ENCODE results near the gene DPH1.

DPH1 gene

DNA sequence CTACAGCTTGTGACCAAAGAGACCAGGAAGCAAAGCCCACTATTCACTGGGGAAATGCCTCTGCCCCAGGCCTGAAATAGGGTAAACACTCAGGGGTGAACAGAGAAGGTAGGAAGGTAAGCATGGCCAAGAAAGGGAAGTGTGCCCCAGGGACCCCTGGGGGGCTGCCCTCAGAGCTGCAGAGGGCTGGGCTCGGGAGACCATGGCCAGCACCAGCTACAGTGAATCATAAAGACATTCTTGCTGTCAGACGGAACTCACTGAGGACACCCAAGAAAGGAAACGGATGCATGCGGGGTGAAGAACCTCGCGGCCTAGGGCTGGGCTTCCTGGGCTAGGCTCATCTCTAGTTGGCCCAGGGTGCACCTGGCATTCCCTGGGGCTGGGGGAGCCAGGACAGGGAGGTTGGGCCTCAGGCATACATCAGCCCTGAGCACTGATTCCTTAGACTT lies 34.6 kb downstream of the DPH1 start:
- DNase-seq, result no peak

DNA sequence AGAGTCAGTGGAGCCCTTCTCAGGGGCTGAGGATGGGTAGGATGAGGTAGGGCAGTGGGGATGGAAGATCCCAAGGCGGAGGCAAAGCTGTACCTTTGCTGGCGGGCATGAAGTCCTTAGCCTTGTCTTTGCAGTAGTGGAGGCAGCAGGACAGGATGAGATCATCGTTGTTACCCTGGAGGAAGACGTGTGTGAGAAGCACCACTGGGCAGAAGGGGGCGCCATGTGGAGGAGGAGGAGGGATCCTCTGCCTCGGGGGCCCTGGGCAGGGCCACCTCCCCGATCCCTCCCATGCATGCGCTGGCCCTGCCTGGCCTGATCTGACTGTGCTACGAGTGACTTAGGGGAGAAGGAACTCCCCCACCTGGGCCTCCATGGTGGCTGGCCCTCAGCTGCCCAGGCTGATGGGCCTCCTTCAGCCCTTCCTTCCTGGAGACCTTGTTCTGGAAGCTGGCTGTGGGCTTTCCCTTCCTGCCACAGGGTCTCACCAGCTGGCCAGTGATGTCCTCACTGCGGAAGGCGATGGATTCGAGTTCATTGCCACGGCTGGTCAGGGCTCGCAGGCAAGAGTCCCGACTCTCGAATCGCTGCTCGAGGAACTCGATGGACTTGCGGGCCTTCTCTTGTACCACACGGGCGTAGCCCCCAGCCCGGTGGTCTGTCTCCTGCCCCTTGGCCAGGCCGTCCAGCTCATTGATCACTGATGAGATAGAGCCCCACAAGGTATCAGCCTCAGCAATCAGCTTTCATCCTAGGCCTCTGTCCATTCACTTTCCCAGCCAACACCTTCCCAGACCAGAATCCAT lies 35.2 kb downstream of the DPH1 start:
- peak; percentile 21 to 41 (median 30) for DNase-seq

DNA sequence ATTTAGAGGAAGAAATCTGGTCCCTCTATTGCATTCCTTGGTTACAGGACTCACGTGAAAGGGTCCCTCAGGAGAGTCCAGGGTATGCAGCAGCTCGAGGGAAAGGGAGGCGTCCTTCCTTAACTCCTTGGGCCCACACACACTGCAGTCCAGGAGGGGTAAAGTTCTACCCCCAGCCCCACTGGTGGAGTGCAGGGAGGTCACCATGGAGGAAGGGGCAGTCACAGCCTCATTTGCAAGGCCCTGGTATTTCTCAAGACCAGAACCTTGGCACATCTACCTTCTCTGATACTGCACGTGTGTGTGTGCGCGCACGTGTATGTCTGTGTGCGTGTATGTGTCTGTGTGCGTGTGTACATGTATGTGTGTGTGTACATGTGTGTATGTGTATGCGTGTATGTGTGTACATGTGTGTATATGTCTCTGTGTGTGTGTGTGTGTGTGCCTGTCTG lies 36.0 kb downstream of the DPH1 start:
- DNase-seq, result no peak

DNA sequence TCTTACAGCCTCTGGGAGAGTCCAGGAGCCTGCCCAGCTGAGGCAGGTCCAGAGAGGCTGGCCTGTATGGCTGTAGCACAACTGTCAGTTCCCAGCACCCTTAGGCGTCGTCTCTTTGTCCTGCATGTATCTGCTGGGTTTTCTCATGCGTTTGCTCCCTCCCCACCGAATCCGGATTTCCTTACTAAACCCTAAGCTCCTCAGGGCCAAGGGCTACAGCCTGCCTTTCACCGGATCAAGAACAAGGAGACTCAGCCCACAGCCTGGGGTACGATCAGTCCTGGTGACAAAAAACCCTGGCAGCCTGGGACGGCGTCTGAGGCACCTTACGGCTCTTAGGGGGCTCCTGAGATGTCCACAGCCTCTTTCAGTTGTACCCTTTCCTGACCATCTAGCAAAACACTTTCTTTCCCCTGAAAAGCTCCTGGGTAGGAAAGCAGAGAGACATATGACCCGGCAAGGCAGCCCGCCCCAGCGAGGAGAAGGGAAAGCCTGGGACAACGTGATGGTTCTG lies 37.2 kb downstream of the DPH1 start:
- DNase-seq, result no peak

DNA sequence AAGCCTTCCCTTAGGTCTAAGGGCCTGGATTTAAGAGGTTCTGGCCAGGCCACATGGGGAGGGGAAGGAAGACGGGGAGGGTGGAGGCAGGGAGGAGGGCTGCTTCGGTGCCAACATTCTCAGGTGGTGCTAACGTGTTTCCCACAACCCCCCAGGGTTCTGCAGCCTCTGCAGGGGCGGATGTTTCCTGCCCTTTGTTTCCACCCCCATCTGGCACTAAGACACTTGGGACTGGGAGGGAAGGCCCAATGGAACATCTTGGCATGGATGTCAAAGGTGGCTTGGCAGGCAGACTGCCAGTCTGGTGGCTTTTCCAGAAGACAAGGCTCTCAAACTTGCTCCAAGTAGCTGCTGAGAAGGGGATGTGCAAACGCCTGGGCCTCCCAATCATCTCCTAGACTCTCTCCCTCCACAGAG lies 37.7 kb downstream of the DPH1 start:
- DNase-seq, result no peak

DNA sequence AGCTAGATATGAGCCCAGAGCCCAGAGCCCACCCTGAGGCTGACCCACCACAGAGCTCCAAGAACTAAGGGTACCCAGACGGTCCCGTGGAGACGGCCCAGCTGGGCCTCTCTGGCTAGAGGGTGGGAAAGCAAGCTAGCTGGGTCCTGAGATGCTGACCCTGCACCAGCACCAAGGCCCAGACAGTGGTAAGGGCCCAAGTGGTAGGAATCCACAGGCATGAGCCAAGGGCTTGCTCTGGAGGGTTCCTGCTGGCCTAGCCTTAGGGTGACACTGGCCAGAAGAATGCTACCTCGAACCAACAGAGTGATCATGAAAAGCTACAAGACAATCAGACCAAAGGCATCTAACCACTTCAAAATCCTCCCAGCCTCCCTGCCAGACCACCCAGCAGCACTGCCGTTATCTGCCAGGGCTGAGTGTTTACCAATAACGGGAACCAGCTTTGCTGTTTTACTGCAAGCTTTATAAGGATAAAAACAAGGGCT lies 38.1 kb downstream of the DPH1 start:
- no peak for DNase-seq

DNA sequence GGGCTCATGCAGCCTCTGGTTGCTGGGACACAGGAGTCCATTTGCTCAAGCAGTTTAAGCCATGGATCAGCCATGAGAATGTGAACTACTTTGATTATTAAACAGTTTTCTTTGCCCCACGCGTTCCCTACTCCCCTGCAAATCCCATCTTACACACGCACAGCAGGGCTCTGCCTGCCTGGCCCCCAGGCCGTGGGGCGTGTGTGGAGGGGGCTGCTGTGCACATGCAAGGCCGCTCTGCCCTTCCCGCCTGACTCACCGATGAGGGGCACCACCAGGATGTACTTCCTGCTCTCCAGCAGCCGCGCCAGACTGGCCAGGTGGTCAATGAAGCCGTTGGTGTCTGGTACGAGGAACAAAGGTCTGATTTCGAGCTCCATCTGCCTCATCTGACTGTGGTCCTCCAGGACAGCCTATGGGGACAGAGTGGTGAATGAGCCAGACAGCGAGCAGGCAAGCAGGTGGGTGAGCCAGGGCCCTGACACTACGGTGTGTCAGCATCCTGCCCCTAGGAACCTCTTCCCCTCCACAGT lies 38.6 kb downstream of the DPH1 start:
- DNase-seq, result no peak

DNA sequence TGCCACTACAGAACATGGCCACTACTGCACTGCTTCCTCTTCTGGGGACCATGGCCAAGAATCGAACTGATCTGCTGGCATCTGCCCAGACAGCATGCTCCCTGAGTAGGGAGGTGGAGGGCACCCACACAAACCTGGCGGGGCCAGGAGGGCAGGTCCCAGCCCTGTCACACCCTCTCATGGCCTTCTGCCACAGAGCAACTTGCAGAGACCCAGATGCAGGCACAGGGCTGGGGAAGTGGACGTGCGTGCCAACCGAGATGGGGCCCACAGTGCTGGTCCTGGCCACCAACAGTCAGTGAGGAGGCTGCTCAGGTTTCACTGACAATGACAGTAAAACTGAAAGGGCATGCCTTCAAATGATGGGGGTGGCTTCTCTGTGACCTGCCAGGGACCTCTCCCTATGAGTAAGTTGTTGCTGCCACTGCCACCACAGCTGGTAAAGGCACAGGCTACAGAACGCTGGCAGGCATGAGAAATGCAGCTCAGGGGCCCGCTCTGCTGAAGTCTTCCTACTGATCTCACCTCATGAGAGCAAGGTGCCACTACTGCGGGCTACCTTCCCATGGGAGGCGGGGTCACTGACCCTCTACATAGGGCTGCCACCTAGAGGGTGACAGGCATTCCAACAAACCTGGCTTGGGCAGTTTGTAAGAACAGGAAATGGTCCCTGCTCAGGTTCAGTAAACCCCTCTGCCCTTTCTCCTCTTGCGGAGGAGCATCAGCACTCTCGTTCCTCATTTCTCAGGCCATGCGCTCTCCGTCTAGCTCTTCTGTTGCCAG lies 40.5 kb downstream of the DPH1 start:
- peak in 2 of 4 experiments; percentile 35 to 46 for DNase-seq

DNA sequence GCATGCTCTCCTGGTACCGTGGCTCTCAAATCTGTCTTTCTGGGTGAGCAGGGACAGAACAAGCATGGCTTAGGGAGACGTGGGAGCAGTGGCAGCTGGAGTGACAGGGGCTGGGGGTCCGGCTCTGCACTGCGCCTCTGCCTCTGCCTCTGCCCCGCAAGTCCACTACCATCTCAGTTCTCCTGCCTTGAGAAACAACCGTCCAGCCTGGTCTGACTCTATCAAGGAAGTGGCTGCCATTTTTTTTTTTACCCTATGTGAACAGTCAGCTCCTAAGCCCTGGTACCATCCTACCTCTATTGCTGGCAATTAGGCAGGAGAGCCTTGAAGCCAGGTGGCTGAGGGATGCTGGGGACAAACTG lies 41.1 kb downstream of the DPH1 start:
- DNase-seq, result no peak

DNA sequence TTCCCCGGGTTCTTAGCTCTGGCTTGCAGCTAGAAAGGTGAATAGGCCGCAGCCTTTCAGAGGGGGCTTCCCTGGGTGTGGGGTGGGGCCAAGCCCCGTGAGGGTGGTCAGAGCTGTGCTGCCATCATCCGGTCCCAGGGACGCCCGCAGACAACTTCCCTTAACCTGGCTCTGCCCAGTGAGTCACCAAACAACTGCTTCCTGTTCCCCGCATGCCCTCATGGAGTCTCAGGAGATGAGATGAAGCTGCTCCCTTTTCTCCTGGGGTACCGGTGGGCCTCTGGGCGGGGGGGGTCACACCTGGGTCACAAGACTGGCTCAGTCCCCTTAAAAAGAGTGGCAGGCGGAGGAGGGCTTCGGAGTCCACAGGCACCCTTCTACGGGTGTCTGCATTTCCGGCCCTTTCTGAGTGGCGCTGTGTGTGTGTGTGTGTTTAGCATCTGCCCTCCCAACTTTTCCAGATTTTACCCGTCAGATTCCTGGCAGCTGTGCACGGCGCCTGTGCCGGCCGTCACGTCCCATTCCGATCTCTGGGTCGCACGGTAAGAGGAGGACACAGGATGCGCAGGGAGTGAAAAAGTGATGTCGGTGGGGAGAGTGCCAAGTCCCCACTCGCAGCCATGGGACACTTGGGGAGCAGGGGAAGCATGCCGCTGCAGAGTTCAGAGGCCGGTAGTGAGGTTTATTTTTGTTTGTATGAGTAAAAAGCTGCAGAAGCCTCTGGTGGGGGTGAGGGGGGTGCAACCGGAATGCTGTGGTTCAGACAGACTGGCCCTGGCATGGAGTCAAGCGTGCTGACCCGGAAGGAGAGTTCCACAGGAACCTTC lies 41.7 kb downstream of the DPH1 start:
- no peak for DNase-seq

DNA sequence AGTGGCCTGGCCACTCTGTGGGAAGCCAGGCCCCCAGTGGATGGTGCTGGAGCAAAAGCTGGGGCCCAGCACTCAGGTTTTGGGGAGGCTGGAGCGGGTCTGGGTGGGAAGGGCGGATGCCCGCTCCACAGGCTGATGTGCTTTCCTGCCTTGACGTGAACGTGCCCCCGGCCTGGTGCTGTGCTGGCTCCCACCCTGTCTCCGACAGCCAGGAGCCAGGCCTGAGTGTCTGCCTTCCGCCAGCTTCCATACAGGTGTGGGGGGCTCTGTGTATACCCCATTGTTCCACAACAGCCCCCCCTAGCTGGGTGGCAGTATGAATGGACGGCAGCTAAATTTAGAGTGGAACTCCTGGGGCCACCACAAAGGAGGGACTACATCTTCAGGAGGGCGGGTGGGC lies 45.0 kb downstream of the DPH1 start:
- DNase-seq, result no peak

DNA sequence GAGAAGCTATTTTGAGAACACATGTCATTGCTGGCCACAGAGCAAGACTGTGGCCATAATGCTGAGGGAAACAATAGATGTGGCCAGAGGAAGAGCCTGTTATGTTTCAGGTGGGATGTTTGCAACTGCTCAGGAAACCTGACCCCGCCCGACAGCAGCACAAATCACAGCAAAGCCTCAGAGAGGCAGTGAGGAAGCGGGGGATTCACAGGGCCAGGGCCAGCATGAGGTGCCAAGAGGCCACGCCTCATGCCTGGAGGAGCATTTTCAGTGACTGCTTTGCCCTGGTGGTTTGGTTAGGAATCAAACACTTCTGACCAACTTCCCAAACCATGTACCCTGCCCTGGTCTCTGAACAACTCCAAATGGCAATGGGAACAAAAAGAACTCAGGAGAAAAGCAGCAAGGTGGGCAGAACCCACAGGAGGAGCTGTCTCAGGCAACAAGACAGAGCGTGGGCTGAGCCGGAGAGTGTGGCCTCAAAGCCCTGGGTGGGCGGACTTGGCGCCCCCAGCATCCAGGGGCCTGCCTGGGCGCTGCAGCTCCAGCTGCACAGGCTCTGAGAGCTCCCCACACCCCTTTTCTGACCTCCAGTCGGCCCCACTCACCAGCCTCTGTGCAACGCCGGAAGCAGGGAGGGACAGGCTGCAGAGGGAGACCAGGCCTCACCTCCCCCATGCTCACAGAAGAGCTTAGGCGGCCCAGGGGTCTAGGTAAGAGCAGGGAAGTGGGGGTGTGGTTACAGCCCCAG lies 45.6 kb downstream of the DPH1 start:
- DNase-seq, result no peak

DNA sequence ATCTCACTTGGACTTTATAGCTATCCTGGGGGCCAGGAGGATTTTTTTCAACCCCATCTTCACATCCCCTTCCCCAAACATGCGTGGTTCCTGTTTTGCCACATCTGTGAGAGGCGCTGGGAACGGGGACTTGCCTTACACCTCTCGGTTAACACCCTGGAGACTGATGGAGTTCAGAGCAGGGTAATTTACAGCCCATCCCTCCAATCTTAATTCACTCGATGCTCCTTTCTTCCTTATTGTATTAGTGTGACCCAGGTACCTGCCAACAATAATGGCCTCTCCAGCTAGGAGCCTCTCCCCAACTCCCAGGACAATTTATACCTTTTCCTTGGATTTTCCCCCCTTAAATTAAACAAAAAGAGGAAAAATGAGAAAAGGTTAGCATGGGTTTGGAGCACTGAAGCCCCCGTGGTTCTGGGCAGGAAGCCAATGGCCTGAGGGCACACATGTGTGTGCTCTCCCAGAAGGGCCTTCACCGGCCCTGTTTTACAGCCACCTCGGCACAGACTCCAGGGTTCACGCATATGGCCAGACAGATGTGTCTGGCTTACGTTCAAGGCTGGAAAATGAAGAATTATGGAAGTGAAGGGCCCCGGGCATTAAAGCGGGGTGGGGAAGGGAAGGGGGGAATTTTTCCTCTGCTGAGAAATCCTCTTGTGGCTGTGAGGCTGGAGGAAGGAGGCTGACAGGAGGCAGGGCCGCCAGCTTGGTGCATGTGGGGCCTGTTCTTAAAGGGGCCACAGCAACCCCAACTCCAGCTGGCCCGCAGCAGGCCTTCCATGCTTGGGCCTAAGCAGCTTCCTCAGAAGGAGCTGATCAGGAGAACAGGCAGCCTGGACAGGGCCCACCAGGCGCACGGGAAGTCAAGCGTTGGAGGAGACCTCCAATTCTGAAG lies 46.4 kb downstream of the DPH1 start:
- DNase-seq, result no peak

DNA sequence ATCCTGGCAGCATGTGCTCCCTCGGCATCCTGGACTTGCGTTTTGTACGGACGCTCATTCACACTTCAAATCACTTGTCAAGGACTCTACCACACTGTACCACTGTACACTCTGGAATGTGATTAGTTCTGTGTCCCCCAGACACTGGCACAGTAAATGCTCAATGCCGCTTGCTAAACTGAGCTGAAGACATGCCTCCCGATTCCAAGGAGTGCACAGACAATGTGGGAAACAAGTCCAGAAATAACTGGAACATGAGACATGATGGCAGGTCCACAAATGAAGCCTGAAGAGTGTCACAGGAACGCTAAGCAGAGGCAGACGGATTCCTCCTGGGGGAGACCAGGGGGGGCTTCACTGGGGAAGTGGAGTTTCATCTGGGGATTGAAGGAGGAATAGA lies 47.1 kb downstream of the DPH1 start:
- DNase-seq, result no peak

DNA sequence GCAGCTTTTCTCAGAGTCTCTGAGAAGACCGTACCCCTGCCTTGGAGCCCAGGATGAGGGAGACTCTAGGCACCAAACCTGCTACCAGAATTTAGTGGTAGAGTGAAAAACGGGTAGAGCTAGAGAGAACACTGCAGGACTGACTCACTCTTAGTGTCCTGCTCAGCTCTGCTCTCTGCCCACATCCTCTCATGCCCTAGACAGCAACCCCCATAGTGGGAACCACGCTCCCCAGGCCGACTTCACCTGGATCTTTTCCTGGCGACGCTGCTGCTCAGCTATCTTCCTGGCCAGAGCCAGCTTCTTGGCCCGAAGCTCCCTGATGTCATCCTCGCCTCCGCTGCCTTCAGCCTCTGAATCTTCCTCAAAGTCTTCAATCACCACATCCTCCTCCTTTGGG lies 51.6 kb downstream of the DPH1 start:
- no peak for DNase-seq

DNA sequence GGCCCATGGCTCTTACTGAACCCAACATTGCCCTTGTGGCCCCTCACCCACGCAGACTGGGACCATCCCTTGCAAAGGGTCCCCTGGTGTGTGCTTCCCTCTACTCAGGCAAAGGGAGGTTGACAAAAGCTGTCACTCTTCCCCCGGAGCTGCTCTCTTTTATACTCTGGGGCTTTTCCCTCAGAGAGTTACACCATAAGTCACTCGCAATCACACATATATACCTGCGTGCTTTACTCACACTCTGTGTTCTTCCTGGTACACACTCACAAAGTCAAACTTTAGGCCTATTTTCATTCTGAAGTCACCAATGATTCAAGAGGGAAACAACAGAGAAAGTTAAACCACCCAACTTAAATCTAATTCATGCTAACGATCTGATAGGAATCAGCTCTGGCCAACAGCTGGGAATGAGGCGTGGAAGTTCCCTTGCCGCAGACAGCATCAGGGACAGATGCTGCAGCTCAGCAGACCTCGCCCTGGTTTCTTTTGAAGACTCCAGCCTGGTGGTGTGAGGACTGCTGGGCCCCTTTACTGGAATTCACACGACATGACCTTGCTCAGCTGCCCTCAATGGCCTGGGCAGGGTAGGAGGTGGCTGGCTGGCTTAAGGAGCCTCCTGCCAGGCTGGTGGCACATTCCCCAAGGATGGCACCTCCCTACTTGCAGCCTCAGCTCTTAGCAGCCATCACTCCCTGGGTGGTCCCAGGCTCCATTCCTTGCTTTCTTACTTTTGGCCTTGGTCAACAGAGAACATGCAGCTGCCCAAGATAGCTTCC lies 52.2 kb downstream of the DPH1 start:
- DNase-seq, result no peak

DNA sequence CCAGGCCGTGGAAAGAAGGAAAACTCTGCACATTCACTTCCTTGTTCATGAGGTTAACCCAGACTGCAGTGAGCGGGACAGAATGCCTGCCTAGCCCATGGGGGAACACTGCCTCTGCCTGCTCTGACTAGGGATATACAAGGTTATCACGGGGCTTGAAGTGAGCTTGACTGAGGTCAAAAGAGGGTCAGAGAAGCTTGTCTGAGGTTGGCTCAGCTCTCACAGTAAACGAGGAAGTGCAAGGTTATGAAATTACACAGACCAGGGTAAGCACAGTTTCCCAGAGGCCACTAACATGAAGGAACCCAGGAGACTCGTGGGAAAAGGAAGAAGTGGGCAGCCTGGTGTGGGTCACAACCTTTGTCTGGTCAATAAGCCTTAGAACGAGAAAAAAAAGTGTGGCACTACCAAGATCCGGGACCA lies 53.7 kb downstream of the DPH1 start:
- no peak for DNase-seq

DNA sequence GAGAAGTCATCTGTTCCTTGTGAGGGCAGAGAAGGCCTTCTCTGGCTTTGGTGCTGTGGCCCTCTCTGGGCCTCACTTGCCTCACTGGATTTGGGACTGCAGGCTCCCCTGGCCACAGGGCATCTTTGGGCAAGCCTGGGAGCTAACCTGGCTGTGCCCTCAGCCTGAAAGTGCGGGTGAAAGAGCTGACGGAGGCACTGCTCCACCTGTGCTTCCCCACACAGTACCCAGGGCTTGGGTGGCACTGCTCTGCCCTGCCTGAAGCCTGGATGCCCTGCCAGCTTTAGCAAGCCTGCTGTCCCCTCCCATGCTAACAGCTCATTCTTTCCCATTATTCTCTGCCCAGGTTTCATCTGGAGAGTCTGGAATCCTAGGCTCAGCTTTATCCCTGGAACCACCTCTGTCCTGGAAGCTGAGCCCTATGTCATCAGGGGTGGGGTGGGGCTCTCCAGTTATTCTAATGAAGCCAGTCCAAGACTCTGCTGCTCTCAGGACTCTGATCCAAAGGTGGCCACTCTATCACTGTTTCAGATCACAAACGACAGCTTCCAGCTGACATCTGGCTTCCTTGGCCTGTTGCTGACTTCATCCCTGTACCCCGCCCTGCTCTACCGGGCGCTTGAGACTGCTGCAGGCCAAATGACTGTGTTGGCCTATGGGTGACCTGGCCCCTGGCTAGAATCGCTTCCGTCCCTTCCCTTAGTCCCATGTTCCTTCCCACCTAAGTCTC lies 54.2 kb downstream of the DPH1 start:
- DNase-seq, result no peak
